Upper lobe of right lung (tissue), 1 donor: ENCODE data around the gene ENKD1. TPM values are rescaled to one million over a fixed set of nuclear protein-coding genes. Genes with fewer than 3 reads are reported as not detected.

Source experiments
- ATAC-seq: fragments of 200-7000 bp; cut with Tn5 transposase; one replicate; pipeline ENCODE4 v1.9.1; 2020; ENCODE audit warnings: mild to moderate bottlenecking, moderate library complexity
- DNase-seq: peaks from one replicate; pipeline ENCODE4 v3.0.0-alpha.2; 2020
- H3K27ac ChIP-seq: fragments of 200-600 bp; one replicate; pipeline ENCODE4 v1.8.0; 2022
- H3K27me3 ChIP-seq: fragments of 200-600 bp; one replicate; pipeline ENCODE4 v1.8.0; 2022; ENCODE audit warnings: mild to moderate bottlenecking
- H3K36me3 ChIP-seq: fragments of 200-600 bp; one replicate; pipeline ENCODE4 v1.8.0; 2022
- H3K4me1 ChIP-seq: fragments of 200-600 bp; one replicate; pipeline ENCODE4 v1.8.0; 2022
- H3K4me3 ChIP-seq: fragments of 200-600 bp; one replicate; pipeline ENCODE4 v1.8.0; 2022; ENCODE audit warnings: mild to moderate bottlenecking
- H3K9me3 ChIP-seq: fragments of 200-600 bp; one replicate; pipeline ENCODE4 v1.8.0; 2022
- CTCF ChIP-seq: fragments of 200-600 bp; IDR thresholded peaks from one replicate; pipeline ENCODE4 v1.8.0; 2022; ENCODE audit warnings: antibody characterized with exemption
- intact Hi-C: fragments of 100-400 bp; cut with DNase I; formaldehyde crosslinking; loops from one replicate; pipeline ENCODE4 v1.11.0; 2022
- total RNA-seq: library from RNA; stranded (reverse); fragmentation: NEBNext Ultra II Directional; extraction: Animal tissue kit (Norgen Biotek cat#: 25700); gene quantifications from one replicate; pipeline ENCODE4 v1.2.1, GENCODE V29; 2021
- donor health status: DM: no; HTN: yes; CAD: no; lungs with severe emphysema.

Gene ENKD1
- total RNA-seq, 1 donor from 2014 or later, result 14.5 TPM

GRCh38 chr16:67676939-67677338 lies 10.4 kb upstream of the ENKD1 start:
- no peak overlapping the region for H3K27ac ChIP-seq
- no peak overlapping the region for H3K4me3 ChIP-seq
- no peak for TF ChIP-seq CTCF
- H3K27me3 ChIP-seq, result no peaks in the 10 kb centered on the region
- DNase-seq (no peak), ATAC-seq (no peak)
- no peaks in the 10 kb centered on the region for H3K9me3 ChIP-seq
- intact Hi-C loops, result loop anchor here (10.0 kb wide), 1 partner anchor 248 kb away; no protein-coding TSS in a partner anchor
- peaks cover 25% of the 10 kb centered on the region for H3K4me1 ChIP-seq
- H3K36me3 ChIP-seq, result no peaks in the 10 kb centered on the region

- H3K4me1 ChIP-seq, result peaks cover 25% of the 10 kb centered on the region
- DNase-seq (no peak), ATAC-seq (no peak)
- no peaks in the 10 kb centered on the region for H3K27me3 ChIP-seq
- H3K4me3 ChIP-seq, result no peak overlapping the region
- TF ChIP-seq CTCF, result no peak
- no peak overlapping the region for H3K27ac ChIP-seq
- H3K9me3 ChIP-seq, result no peaks in the 10 kb centered on the region
- no peaks in the 10 kb centered on the region for H3K36me3 ChIP-seq
- intact Hi-C loops, result loop anchor here (10.0 kb wide), 1 partner anchor 248 kb away; no protein-coding TSS in a partner anchor
Measured at GRCh38 chr16:67676516-67676915, 10.0 kb upstream of the ENKD1 start.

GRCh38 chr16:67675999-67676398 lies 9.4 kb upstream of the ENKD1 start:
- Histone ChIP-seq H3K36me3 (no peaks in the 10 kb centered on the region), H3K4me1 (peaks cover 25% of the 10 kb centered on the region), H3K9me3 (no peaks in the 10 kb centered on the region), H3K4me3 (no peak overlapping the region), H3K27ac (no peak overlapping the region), H3K27me3 (no peaks in the 10 kb centered on the region)
- DNase-seq, result no peak
- no peak for TF ChIP-seq CTCF
- ATAC-seq, result no peak
- intact Hi-C loops, result loop anchor here (10.0 kb wide), 1 partner anchor 249 kb away; no protein-coding TSS in a partner anchor

GRCh38 chr16:67675579-67675935 lies 9.0 kb upstream of the ENKD1 start:
- DNase-seq (no peak), ATAC-seq (no peak)
- no peak overlapping the region for H3K4me3 ChIP-seq
- no peaks in the 10 kb centered on the region for H3K27me3 ChIP-seq
- H3K4me1 ChIP-seq, result peaks cover 25% of the 10 kb centered on the region
- intact Hi-C loops, result loop anchor here (10.0 kb wide), 1 partner anchor 249 kb away; no protein-coding TSS in a partner anchor
- no peaks in the 10 kb centered on the region for H3K9me3 ChIP-seq
- H3K36me3 ChIP-seq, result no peaks in the 10 kb centered on the region
- H3K27ac ChIP-seq, result no peak overlapping the region
- TF ChIP-seq CTCF, result no peak

- Histone ChIP-seq H3K36me3 (no peaks in the 10 kb centered on the region), H3K9me3 (no peaks in the 10 kb centered on the region), H3K4me1 (peaks cover 25% of the 10 kb centered on the region), H3K27me3 (no peaks in the 10 kb centered on the region), H3K27ac (peak overlapping the region; percentile 92), H3K4me3 (no peak overlapping the region)
- ATAC-seq (no peak), DNase-seq (no peak)
- TF ChIP-seq CTCF, result no peak
- intact Hi-C loops, result loop anchor here (10.0 kb wide), 1 partner anchor 250 kb away; no protein-coding TSS in a partner anchor
Measured at GRCh38 chr16:67674851-67675578, 8.5 kb upstream of the ENKD1 start.
